Ishikawa (cell line): ENCODE results near the gene KCNN4.

Source experiments
- CEBPB ChIP-seq: IDR thresholded peaks from 2 replicates; pipeline ENCODE4 v1.6.1; 2012
- EGR1 ChIP-seq: IDR thresholded peaks from 2 replicates; pipeline ENCODE4 v1.6.1; 2012
- EP300 ChIP-seq: IDR thresholded peaks from 2 replicates; pipeline ENCODE4 v1.6.1; 2012; ENCODE audit warnings: borderline replicate concordance
- FOXM1 ChIP-seq: IDR thresholded peaks from 2 replicates; pipeline ENCODE4 v1.6.1; 2012; ENCODE audit warnings: low read depth, borderline replicate concordance
- MAX ChIP-seq: IDR thresholded peaks from 2 replicates; pipeline ENCODE4 v1.6.1; 2012
- NFIC ChIP-seq: IDR thresholded peaks from 2 replicates; pipeline ENCODE4 v1.6.1; 2012
- RAD21 ChIP-seq: IDR thresholded peaks from 2 replicates; pipeline ENCODE4 v1.6.1; 2012; ENCODE audit warnings: low read depth
- REST ChIP-seq: IDR thresholded peaks from 2 replicates; pipeline ENCODE4 v1.6.1; 2012; ENCODE audit warnings: low read depth, mild to moderate bottlenecking
- TAF1 ChIP-seq: IDR thresholded peaks from 2 replicates; pipeline ENCODE4 v1.6.1; 2012; ENCODE audit warnings: low read depth, mild to moderate bottlenecking
- TCF12 ChIP-seq: IDR thresholded peaks from 2 replicates; pipeline ENCODE4 v1.6.1; 2012; ENCODE audit warnings: low read depth
- TEAD4 ChIP-seq: IDR thresholded peaks from 2 replicates; pipeline ENCODE4 v1.6.1; 2012
- USF1 ChIP-seq: IDR thresholded peaks from 2 replicates; pipeline ENCODE4 v1.6.1; 2012
- YY1 ChIP-seq: IDR thresholded peaks from 2 replicates; pipeline ENCODE4 v1.6.1; 2012; ENCODE audit warnings: low read depth
- ZBTB7A ChIP-seq: IDR thresholded peaks from 2 replicates; pipeline ENCODE4 v1.6.1; 2012; ENCODE audit warnings: low read depth

- no peak for TF ChIP-seq REST
- no peak for TF ChIP-seq EP300
- no peak for TF ChIP-seq FOXM1
- no peak for TF ChIP-seq MAX
- no peak for TF ChIP-seq TEAD4
- TF ChIP-seq RAD21: no peak
- TF ChIP-seq NFIC: no peak
- TF ChIP-seq YY1: no peak
- TF ChIP-seq TCF12: no peak
- TF ChIP-seq USF1: no peak
- no peak for TF ChIP-seq ZBTB7A
- no peak for TF ChIP-seq EGR1
- TF ChIP-seq CEBPB: no peak
- no peak for TF ChIP-seq TAF1
Observed at GRCh38 chr19:43774103-43774939, 6.5 kb downstream of the KCNN4 start.
